Endothelial cell of umbilical vein (primary cell): ENCODE measurements around the gene RABGGTA. TPM values are rescaled to one million over a fixed set of nuclear protein-coding genes. Genes with fewer than 3 reads are reported as not detected.

Experiments
- BruUV-seq: library from RNA; stranded (reverse); fragments of 400-500 nt; replicated peaks from 2 replicates; lab custom pipeline; 2021; lab: Mats Ljungman, UMichigan
- CTCF ChIA-PET: fragments of 300-600, 350-600 bp; sonication (Branson Sonifier 250); formaldehyde crosslinking; loops from one replicate; lab custom pipeline; 2021; ENCODE audit warnings: antibody characterized with exemption, inconsistent platforms; lab: Charles Lee
- POLR2A ChIA-PET: fragments of 300-600, 350-600 bp; sonication (Branson Sonifier 250); formaldehyde crosslinking; loops from one replicate; lab custom pipeline; 2021; ENCODE audit warnings: antibody characterized with exemption, inconsistent platforms; lab: Charles Lee
- DNase-seq: peaks from one replicate; pipeline ENCODE4 v3.0.0-alpha.2; 2011; ENCODE audit warnings: low read depth, low spot score
- FAIRE-seq: peaks from 2 replicates; lab custom pipeline; 2011; peaks lifted over from hg19 to GRCh38; lab: Jason Lieb, UNC
- H2AFZ ChIP-seq: 2 replicates; pipeline ENCODE4 v1.6.0; 2012; ENCODE audit warnings: low read depth, low read length, control low read depth, inconsistent platforms
- H3K27ac ChIP-seq: 2 replicates; pipeline ENCODE4 v1.5.1; 2011; ENCODE audit warnings: low read depth, mild to moderate bottlenecking, control low read depth, low read length, moderate library complexity; ENCODE audit not compliant: insufficient read depth
- H3K27me3 ChIP-seq, 2 experiments: 2 replicates each; pipeline versions ENCODE4 v1.6.0 to v1.6.1; 2011; ENCODE audit warnings: low read length in 2 of 2, mixed read lengths in 1 of 2; ENCODE audit not compliant: control insufficient read depth in 2 of 2, insufficient read depth in 2 of 2
- H3K36me3 ChIP-seq, 2 experiments: 2 replicates in 1 of 2; 3 replicates in 1 of 2; pipeline ENCODE4 v1.5.1; 2011; ENCODE audit warnings: low read length in 2 of 2, mild to moderate bottlenecking in 1 of 2, moderate library complexity in 1 of 2; ENCODE audit not compliant: control insufficient read depth in 2 of 2, insufficient read depth in 2 of 2; ENCODE audit errors: extremely low read depth in 1 of 2
- H3K4me1 ChIP-seq: 3 replicates; pipeline ENCODE4 v1.5.1; 2011; ENCODE audit warnings: mild to moderate bottlenecking, low read length; ENCODE audit not compliant: control insufficient read depth, insufficient read depth; ENCODE audit errors: extremely low read depth
- H3K4me2 ChIP-seq: 2 replicates; pipeline ENCODE4 v1.6.1; 2011; ENCODE audit warnings: low read length, control low read depth, mixed read lengths; ENCODE audit not compliant: insufficient read depth
- H3K4me3 ChIP-seq, 3 experiments: fragments of 200-600 bp in 1 of 3; sonication (generic), shearing (Covaris generic) in 1 of 3; replicated peaks in 1 of 3; 2 replicates each; pipeline ENCODE4 v1.5.1; 2011 to 2016; ENCODE audit warnings: control low read depth in 3 of 3, low read length in 3 of 3, mild to moderate bottlenecking in 2 of 3, inconsistent platforms in 1 of 3, low read depth in 1 of 3, moderate library complexity in 1 of 3; ENCODE audit not compliant: insufficient read depth in 1 of 3
- H3K79me2 ChIP-seq: 2 replicates; pipeline ENCODE4 v1.6.0; 2012; ENCODE audit warnings: low read length, inconsistent platforms; ENCODE audit not compliant: control insufficient read depth, insufficient read depth
- H3K9ac ChIP-seq: replicated peaks from 2 replicates; pipeline ENCODE3; 2011; ENCODE audit warnings: low read length, control low read depth; ENCODE audit not compliant: insufficient read depth; ENCODE audit errors: extremely low read depth
- H3K9me1 ChIP-seq: replicated peaks from 3 replicates; pipeline ENCODE4 v1.6.0; 2011; ENCODE audit warnings: mild to moderate bottlenecking, low read length; ENCODE audit not compliant: control insufficient read depth, insufficient read depth; ENCODE audit errors: extremely low read depth
- H3K9me3 ChIP-seq: replicated peaks from 2 replicates; pipeline ENCODE4 v1.5.1; 2012; ENCODE audit warnings: low read length, inconsistent platforms; ENCODE audit not compliant: control insufficient read depth, insufficient read depth
- H4K20me1 ChIP-seq: replicated peaks from 2 replicates; pipeline ENCODE3; 2011; ENCODE audit warnings: mild to moderate bottlenecking, low read length; ENCODE audit not compliant: control insufficient read depth, insufficient read depth; ENCODE audit errors: extremely low read depth
- CTCF ChIP-seq, 2 donors: IDR thresholded peaks; 1 replicate in 1 of 2; 2 replicates in 1 of 2; pipeline ENCODE4 v1.5.1; 2011; ENCODE audit warnings: low read length in 2 of 2, mild to moderate bottlenecking in 2 of 2, moderate library complexity in 2 of 2, control low read depth in 1 of 2, inconsistent platforms in 1 of 2, low read depth in 1 of 2; ENCODE audit not compliant: insufficient read depth in 1 of 2; ENCODE audit errors: extremely low read depth in 1 of 2
- EZH2 ChIP-seq: IDR thresholded peaks from 2 replicates; pipeline ENCODE4 v1.6.1; 2012; ENCODE audit warnings: borderline replicate concordance, low read depth, mild to moderate bottlenecking, moderate library complexity, low read length, inconsistent platforms; ENCODE audit not compliant: severe bottlenecking
- FOS ChIP-seq: IDR thresholded peaks from 2 replicates; pipeline ENCODE4 v1.6.1; 2011; ENCODE audit warnings: mild to moderate bottlenecking, low read length, moderate library complexity, borderline replicate concordance; ENCODE audit not compliant: insufficient read depth
- GATA2 ChIP-seq: IDR thresholded peaks from 2 replicates; pipeline ENCODE4 v1.7.0; 2011; ENCODE audit warnings: low read depth, mild to moderate bottlenecking, moderate library complexity, mixed read lengths, low read length; ENCODE audit not compliant: insufficient read length, insufficient read depth
- JUN ChIP-seq: IDR thresholded peaks from 2 replicates; pipeline ENCODE4 v1.6.1; 2011; ENCODE audit warnings: borderline replicate concordance, low read depth; ENCODE audit not compliant: insufficient read length, insufficient read depth
- MAX ChIP-seq: IDR thresholded peaks from 2 replicates; pipeline ENCODE4 v1.6.1; 2011; ENCODE audit not compliant: insufficient read depth, insufficient read length
- MYC ChIP-seq: IDR thresholded peaks from one replicate; pipeline ENCODE4 v1.6.1; 2011; ENCODE audit warnings: mild to moderate bottlenecking, low read depth, low read length
- POLR2A ChIP-seq: IDR thresholded peaks from 2 replicates; pipeline ENCODE4 v1.6.1; 2012; ENCODE audit warnings: low read depth, mild to moderate bottlenecking, control low read depth, low read length
- POLR2AphosphoS5 ChIP-seq: IDR thresholded peaks from 2 replicates; pipeline ENCODE4 v1.6.1; 2012; ENCODE audit warnings: low read depth, mild to moderate bottlenecking, control low read depth, low read length, moderate library complexity; ENCODE audit not compliant: insufficient read depth
- dilution Hi-C: fragments of 300-500 bp; cut with MboI; formaldehyde crosslinking; loops from one replicate; pipeline ENCODE4 v1.15.0; 2019; ENCODE audit warnings: low sequenced_read_pairs; ENCODE audit not compliant: extremely low pct_ligation_motif_present
- intact Hi-C: fragments of 100-400 bp; cut with micrococcal nuclease; formaldehyde crosslinking; loops from one replicate; pipeline ENCODE4 v1.10.0; 2022
- polyA plus RNA-seq, 4 experiments: library from polyadenylated mRNA; depleted of rRNA in 3 of 4; stranded (reverse) in 3 of 4; unstranded in 1 of 4; fragments of >200 nt; gene quantifications; 2 replicates each; pipeline versions ENCODE4 v1.2.1 to v1.2.3, GENCODE V29; 2011 to 2012; ENCODE audit warnings: missing spikeins in 1 of 4
- total RNA-seq: library from RNA; stranded (reverse); gene quantifications from 2 replicates; pipeline ENCODE4 v1.2.3, GENCODE V29; 2021

RABGGTA gene
- total and polyA plus RNA-seq, 2 donors (not counting 3 experiments of a cell fraction or from before 2014, with no cell fraction given), result 29.3 to 80.1 TPM

GRCh38 chr14:24311837-24312615, 40.6 kb upstream of the RABGGTA start:
- Histone ChIP-seq H4K20me1 (no peaks in the 10 kb centered on the region), H3K4me2 (peak overlapping the region; percentile 21), H3K9ac (peak overlapping the region; percentile 27), H3K9me3 (no peaks in the 10 kb centered on the region), H3K4me1 (peaks cover 71% of the 10 kb centered on the region), H3K36me3 (peaks cover 0 to 2% of the 10 kb centered on the region in 2 experiments), H3K27ac (peak overlapping the region; percentile 91), H3K9me1 (no peaks in the 10 kb centered on the region), H2AFZ (no peak overlapping the region), H3K79me2 (no peaks in the 10 kb centered on the region), H3K4me3 (no peak overlapping the region), H3K27me3 (no peaks in the 10 kb centered on the region)
- POLR2A ChIA-PET, result no interaction called here
- dilution Hi-C loops (no loop called here), intact Hi-C loops (no loop called here)
- no TSS peak for BruUV-seq
- CTCF ChIA-PET, result interaction anchor here (2.3 to 7.4 kb wide), 5 partner anchors 13 to 125 kb away, joined by 16 to 122 read pairs (median 38); partner anchors contain the start of genes DHRS1, NOP9 and TINF2
- FAIRE-seq (peak; percentile 50), DNase-seq (no peak)
- no peak for TF ChIP-seq POLR2AphosphoS5
- no peak for TF ChIP-seq MAX
- TF ChIP-seq FOS, result no peak
- no peak for TF ChIP-seq EZH2
- TF ChIP-seq GATA2, result no peak
- TF ChIP-seq MYC, result no peak
- TF ChIP-seq POLR2A, result no peak
- TF ChIP-seq JUN, result no peak
- TF ChIP-seq CTCF (IDR thresholded peaks at IDR 0.05; ENCODE audit: extremely low read depth in 1 of 2, insufficient read depth in 1 of 2, low read depth in 1 of 2, low read length in 2 of 2), result no peak
